C4-2B (cell line): ENCODE data around the gene TPCN2.
A peak's percentile ranks its signal among the peaks of the same experiment; 100 is the strongest.

Experiments
- ZFX ChIP-seq: fragments of 450-650 bp; IDR thresholded peaks from 2 replicates; pipeline ENCODE4 v1.6.1; 2017
- TF ChIP-seq, protein P1 (sequence below): fragments of 450-650 bp; conservative IDR thresholded peaks from 2 replicates; pipeline ENCODE4 v1.5.1; 2017; ENCODE audit warnings: mild to moderate bottlenecking

- TF ChIP-seq, protein P1, sequence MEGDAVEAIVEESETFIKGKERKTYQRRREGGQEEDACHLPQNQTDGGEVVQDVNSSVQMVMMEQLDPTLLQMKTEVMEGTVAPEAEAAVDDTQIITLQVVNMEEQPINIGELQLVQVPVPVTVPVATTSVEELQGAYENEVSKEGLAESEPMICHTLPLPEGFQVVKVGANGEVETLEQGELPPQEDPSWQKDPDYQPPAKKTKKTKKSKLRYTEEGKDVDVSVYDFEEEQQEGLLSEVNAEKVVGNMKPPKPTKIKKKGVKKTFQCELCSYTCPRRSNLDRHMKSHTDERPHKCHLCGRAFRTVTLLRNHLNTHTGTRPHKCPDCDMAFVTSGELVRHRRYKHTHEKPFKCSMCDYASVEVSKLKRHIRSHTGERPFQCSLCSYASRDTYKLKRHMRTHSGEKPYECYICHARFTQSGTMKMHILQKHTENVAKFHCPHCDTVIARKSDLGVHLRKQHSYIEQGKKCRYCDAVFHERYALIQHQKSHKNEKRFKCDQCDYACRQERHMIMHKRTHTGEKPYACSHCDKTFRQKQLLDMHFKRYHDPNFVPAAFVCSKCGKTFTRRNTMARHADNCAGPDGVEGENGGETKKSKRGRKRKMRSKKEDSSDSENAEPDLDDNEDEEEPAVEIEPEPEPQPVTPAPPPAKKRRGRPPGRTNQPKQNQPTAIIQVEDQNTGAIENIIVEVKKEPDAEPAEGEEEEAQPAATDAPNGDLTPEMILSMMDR, result peak; percentile 88
- TF ChIP-seq ZFX, result no peak
Observed at GRCh38 chr11:69088676-69089146, 40.0 kb downstream of the TPCN2 start.
